ENCODE results near the gene ZCWPW1.
"Not testable (repeated sequence)": the region's sequence is repeated elsewhere in the genome, so short reads cannot be mapped to it uniquely, and the experiment has no call there.

ZCWPW1 gene

DNA sequence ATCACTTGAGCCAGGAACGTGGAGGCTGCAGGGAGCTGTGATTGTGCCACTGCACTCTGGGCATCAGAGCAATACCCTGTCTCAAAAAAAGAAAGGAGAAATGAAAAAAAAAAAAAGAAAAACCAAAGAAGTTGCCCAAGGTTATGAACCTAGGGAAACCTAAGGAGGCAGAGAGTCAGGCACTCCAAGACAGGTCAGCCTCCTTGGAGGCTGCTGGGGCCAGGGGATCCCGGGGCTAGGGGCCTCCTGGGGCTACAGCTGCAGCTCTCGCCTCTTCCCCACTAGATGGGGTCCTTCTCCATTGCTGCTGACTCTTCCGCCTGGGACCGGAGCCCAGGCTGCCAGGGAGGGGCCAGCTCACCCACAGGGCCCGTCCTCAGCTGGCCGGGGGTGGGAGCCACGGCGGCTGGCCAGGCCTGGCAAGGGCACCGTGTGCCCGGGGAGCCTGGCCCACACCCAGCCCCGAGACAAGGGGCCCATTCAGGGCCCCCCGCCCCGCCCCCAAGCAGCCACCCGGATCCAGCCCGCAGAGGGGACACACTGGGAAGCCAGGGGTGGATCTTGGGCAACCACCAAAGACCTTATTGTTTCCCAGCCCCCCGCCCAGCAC is 37.3 kb upstream of the ZCWPW1 start:
- H3K4me3 ChIP-seq (ENCODE audit: low read depth, low read length): no peak overlapping the region
- TF ChIP-seq, protein P1, sequence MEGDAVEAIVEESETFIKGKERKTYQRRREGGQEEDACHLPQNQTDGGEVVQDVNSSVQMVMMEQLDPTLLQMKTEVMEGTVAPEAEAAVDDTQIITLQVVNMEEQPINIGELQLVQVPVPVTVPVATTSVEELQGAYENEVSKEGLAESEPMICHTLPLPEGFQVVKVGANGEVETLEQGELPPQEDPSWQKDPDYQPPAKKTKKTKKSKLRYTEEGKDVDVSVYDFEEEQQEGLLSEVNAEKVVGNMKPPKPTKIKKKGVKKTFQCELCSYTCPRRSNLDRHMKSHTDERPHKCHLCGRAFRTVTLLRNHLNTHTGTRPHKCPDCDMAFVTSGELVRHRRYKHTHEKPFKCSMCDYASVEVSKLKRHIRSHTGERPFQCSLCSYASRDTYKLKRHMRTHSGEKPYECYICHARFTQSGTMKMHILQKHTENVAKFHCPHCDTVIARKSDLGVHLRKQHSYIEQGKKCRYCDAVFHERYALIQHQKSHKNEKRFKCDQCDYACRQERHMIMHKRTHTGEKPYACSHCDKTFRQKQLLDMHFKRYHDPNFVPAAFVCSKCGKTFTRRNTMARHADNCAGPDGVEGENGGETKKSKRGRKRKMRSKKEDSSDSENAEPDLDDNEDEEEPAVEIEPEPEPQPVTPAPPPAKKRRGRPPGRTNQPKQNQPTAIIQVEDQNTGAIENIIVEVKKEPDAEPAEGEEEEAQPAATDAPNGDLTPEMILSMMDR (IDR thresholded peaks at IDR 0.05; ENCODE audit: insufficient read depth, low read depth, low read length, missing control alignments): no peak
- no peak for DNase-seq (ENCODE audit: low read depth)

DNA sequence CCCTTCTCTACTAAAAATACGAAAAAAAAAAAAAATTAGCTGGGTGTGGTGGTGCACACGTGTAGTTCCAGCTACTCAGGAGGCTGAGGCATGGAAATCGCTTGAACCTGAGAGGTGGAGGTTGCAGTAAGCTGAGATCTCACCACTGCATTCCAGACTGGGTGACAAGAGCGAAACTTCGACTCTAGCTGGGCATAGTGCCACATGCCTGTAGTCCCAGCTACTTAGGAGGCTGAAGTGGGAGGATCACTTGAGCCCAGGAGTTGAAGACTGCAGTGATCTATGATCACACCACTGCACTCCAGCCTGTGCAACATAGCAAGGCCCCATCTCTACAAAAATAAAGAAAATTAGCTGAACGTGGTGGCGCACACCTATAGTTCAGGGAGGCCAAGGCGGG is 36.8 kb upstream of the ZCWPW1 start:
- no peak overlapping the region for H3K4me3 ChIP-seq (ENCODE audit: low read depth, low read length)
- TF ChIP-seq, protein P1 (IDR thresholded peaks at IDR 0.05; ENCODE audit: insufficient read depth, low read depth, low read length, missing control alignments): no peak
- no peak for DNase-seq (ENCODE audit: low read depth)

DNA sequence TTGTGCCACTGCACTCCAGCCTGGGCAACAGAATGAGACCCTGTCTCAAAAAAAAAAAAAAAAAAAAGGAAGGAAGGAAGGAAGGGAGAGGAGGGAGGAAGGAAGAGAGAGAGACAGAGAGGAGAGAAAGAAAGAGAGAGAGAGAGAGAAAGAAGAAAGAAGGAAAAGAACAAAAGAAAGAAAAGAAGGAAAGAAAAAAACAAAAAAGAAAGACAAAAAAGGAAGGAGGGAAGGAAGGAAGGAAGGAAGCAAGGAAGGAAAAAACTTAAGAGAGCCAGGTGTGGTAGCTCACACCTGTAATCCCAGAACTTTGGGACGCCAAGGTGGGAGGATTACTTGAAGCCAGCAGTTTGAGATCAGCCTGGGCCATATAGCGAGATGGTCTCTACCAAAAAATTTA is 36.3 kb upstream of the ZCWPW1 start:
- no peak overlapping the region for H3K4me3 ChIP-seq (ENCODE audit: low read depth, low read length)
- no peak for DNase-seq (ENCODE audit: low read depth)
- TF ChIP-seq, protein P1 (IDR thresholded peaks at IDR 0.05; ENCODE audit: insufficient read depth, low read depth, low read length, missing control alignments): no peak

GRCh38 chr7:100464210-100464660 is 35.7 kb upstream of the ZCWPW1 start, which contains the start of gene SPACDR:
TSS of gene SPACDR (minus strand) at chr7:100464260. CDS start at chr7:100464025, 235 bp downstream.
- no peak within 1 kb of the TSS for H3K4me3 ChIP-seq (ENCODE audit: low read depth, low read length)
- TF ChIP-seq, protein P1 (IDR thresholded peaks at IDR 0.05; ENCODE audit: insufficient read depth, low read depth, low read length, missing control alignments): no peak
- no peak for DNase-seq (ENCODE audit: low read depth)

- TF ChIP-seq, protein P1 (IDR thresholded peaks at IDR 0.05; ENCODE audit: insufficient read depth, low read depth, low read length, missing control alignments): no peak
- H3K4me3 ChIP-seq (ENCODE audit: low read depth, low read length): no peak overlapping the region
- DNase-seq (ENCODE audit: low read depth): no peak
These were observed 28.5 kb upstream of the ZCWPW1 start for GRCh38 chr7:100457033-100457432.

DNA sequence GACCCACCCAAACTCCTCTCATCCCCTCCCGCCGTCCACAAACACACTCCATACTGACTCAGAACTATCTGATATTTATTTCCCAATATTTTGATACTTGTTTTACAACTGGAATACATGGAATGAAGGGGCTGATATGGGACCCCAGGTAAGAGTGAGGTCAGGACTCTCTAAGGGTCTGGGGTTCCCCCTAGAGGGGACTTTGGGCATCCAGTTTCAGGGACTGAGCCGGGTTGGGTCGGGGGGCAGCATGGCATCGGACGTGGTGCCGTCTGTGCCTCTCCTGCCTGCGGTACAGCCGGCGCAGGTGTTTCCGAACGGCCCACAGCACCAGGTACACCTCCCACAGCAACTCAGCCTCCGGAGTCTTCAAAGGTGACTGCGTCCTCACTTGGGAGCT is 28.1 kb upstream of the ZCWPW1 start:
- TF ChIP-seq, protein P1 (IDR thresholded peaks at IDR 0.05; ENCODE audit: insufficient read depth, low read depth, low read length, missing control alignments): no peak
- DNase-seq (ENCODE audit: low read depth): no peak
- H3K4me3 ChIP-seq (ENCODE audit: low read depth, low read length): no peak overlapping the region

DNA sequence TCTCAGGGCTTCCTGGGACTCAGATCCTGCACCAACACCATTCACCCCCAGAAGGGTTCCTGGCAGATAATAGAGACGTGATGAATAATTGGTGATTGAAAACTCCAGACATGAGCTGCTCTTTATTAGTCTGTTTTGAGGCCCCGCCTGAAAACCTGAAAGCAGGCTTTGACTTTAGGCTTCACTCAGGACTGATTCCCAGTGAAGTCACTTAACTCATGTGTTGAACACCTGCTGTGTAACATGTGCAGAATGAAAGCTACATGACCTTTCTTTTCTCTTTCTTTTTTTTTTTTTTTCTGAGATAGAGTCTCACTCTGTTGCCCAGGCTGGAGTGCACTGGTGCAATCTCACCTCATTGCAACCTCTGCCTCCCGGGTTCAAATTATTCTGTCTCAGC is 26.7 kb upstream of the ZCWPW1 start:
- TF ChIP-seq, protein P1 (IDR thresholded peaks at IDR 0.05; ENCODE audit: insufficient read depth, low read depth, low read length, missing control alignments): no peak
- no peak for DNase-seq (ENCODE audit: low read depth)
- H3K4me3 ChIP-seq (ENCODE audit: low read depth, low read length): no peak overlapping the region

- not testable (repeated sequence) for DNase-seq (ENCODE audit: low read depth); H3K4me3 ChIP-seq (ENCODE audit: low read depth, low read length)
These were observed 25.4 kb upstream of the ZCWPW1 start for GRCh38 chr7:100453854-100454253.
